ENCODE measurements around the gene PIERCE2.
"Not testable (repeated sequence)": the region's sequence is repeated elsewhere in the genome, so short reads cannot be mapped to it uniquely, and the experiment has no call there.

The PIERCE2 gene

DNA sequence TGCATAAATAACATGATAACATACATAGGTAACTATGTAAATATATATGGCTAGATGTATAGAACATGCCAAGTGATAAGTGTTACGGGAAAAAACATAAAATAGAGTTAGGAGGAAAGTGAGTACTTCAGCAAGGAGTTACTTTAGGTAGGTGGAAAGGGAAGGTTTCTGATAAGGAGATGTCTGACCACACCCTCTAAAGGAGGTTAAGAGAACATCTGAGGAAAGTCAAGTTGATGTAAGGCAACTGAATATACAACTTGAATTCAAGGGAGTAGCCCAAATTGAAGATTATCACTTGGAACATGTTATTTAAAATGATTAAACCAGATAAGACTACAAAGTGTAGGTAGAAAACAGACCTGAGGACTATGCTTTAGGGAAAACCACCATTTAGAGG is 13.8 kb downstream of the PIERCE2 start:
- no peak for DNase-seq

DNA sequence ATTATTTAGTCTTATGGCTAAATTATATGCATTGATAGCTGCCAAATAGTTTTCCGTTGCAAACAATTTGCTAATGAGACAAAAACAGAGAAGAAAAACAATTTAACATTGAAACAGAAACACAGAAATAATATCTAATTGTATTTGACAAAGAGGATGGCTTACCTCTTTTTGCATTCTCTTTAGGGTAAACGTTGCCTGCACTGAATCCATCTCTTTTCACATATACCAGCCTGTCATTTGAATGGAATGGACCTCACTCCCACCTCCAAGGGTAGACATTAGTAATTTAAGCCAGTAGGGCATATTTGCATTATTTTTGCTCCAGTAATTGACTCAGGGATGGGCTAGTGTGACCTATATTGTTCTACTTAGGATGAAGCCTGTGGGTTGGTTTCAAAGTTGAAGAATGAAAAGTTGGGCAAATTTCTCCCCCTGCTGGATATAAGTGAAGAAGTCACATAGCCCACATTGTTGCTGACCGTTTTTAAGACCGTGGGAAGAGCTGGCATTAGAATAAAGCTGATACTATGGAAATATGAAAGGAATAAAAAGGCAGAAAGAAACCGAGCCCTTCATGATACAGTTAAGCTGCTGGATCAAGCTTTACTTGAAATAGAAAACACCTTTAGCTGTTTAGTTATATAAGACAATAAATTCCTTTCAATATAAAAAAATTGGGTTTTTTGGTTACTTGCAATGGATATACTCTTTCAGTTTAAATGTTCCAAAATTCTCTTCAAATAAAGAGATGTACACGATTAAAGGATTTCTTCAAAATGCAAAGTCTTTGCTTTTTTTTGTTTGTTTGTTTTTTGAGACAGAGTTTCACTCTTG is 26.9 kb downstream of the PIERCE2 start:
- DNase-seq, result peak in 1 of 56 donors; percentile 3

DNA sequence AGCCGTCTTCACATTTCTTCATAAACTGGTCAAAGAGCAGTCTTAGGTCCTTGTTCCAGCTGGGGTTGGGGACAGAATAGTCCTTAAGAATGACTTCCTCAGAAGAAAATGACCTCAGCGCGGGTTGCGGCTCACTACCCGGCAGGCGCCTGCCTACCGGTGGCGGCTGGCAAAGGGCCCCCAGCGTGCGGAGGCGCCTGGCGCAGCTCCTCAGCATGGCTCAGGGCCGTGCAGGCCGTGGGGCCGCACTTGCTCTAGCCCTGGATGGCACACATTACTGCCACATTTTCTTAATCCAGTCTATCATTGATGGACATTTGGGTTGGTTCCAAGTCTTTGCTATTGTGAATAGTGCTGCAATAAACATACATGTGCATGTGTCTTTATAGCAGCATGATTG is 34.8 kb downstream of the PIERCE2 start:
- not testable (repeated sequence) for DNase-seq

DNA sequence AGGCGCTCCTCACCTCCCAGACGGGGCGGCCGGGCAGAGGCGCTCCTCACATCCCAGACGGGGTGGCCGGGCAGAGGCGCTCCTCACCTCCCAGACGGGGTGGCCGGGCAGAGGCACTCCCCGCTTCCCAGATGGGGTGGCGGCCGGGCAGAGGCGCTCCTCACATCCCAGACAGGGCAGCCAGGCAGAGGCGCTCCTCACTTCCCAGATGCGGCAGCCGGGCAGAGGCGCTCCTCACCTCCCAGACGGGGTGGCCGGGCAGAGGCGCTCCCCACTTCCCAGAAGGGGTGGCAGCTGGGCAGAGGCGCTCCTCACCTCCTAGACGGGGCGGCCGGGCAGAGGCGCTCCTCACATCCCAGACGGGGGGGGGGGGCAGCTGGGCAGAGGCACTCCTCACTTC is 37.6 kb downstream of the PIERCE2 start:
- DNase-seq, result not testable (repeated sequence)

DNA sequence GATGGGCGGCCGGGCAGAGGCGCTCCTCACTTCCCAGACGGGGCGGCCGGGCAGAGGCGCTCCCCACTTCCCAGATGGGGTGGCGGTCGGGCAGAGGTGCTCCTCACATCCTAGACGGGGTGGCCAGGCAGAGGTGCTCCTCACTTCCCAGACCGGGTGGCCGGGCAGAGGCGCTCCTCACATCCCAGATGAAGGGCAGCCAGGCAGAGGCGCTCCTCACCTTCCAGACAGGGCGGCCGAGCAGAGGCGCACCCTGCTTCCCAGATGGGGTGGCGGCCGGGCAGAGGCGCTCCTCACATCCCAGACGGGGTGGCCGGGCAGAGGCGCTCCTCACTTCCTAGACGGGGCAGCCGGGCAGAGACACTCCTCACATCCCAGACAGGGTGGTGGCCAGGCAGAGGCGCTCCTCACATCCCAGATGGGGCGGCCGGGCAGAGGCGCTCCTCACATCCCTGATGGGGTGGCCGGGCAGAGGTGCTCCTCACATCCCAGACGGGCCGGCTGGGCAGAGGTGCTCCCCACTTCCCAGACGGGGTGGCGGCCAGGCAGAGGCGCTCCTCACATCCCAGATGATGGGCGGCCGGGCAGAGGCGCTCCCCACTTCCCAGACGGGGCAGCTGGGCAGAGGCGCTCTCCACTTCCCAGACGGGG is 38.2 kb downstream of the PIERCE2 start:
- DNase-seq, result not testable (repeated sequence)

DNA sequence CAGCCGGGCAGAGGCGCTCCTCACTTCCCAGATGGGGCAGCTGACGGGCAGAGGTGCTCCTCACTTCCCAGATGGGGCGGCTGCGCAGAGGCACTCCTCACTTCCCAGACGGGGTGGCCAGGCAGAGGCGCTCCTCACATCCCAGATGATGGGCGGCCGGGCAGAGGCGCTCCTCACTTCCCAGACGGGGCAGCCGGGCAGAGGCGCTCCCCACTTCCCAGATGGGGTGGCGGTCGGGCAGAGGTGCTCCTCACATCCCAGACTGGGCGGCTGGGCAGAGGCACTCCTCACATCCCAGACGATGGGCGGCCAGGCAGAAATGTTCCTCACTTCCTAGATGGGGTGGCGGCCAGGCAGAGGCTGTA is 38.7 kb downstream of the PIERCE2 start:
- DNase-seq, result not testable (repeated sequence)

DNA sequence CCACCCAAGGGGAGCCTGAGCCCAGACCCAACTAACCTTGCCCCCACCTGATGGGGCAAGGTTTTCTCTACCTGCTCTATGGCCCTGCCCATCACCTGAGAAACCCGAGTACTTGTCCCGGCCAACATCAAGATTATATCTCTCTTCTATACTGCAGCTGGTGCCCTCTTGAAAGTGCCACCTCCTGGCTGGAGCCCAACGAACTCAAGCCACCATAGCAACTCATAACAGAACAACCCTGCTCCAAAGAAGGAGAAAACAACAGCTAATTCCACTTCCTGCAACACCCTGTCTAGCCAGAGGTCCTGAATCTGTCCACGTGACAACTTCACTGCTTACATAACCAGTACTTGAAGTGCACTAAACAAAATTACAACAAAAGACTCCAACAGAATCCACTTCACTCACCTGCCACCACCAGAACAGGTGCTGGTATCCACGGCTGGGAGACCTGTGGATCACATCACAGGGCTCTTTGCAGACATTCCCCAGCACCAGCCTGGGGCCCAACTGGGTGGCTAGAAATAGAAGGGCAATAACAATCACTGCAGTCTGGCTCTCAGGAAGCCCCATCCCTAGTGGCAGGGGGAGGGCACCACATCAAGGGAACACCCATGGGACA is 49.2 kb downstream of the PIERCE2 start:
- DNase-seq, result no peak

DNA sequence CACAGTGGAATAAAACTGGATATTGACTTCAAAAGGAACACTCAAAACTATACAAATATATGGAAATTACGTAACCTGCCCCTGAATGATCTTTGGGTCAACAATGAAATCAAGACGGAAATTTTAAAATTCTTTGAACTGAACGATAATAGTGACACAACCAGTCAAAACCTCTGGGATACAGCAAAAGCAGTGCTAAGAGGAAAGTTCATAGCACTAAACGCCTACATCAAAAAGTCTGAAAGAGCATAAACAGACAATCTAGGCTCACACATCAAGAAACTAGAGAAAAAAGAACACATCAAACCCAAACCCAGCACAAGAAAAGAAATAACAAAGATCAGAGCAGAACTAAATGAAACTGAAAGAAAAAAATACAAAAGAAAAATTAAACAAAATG is 53.2 kb downstream of the PIERCE2 start:
- no peak for DNase-seq

DNA sequence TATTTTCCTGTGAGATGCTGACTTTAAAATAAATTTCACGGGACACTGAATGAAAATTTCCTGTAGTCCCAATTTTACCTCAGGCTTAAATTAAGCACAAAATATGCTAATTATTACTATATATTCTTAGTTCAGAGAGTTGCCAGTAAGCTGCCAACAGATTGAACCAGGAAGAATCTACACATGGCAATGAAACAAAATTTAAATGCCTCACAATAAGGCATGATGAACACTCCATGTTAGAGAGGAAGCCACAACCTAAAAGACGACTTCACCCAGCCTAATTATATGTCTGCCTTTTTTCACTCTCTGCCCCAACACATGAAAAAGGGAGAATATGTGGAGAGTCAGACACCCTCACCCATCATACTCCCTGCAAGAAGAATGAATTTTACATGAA is 60.0 kb downstream of the PIERCE2 start:
- DNase-seq, result no peak

Measured in amygdala (tissue), 56 donors.